GM19099 (cell line): ENCODE measurements around the gene FAT4.

Experiments used
- POLR2A ChIP-seq: IDR thresholded peaks from 3 replicates; pipeline ENCODE4 v1.6.1; 2011; ENCODE audit warnings: low read depth; ENCODE audit not compliant: insufficient read length; ENCODE audit errors: extremely low read depth

Gene FAT4

GRCh38 chr4:125313989-125314667, 627 bp upstream of the FAT4 start:
- no peak for TF ChIP-seq POLR2A

DNA sequence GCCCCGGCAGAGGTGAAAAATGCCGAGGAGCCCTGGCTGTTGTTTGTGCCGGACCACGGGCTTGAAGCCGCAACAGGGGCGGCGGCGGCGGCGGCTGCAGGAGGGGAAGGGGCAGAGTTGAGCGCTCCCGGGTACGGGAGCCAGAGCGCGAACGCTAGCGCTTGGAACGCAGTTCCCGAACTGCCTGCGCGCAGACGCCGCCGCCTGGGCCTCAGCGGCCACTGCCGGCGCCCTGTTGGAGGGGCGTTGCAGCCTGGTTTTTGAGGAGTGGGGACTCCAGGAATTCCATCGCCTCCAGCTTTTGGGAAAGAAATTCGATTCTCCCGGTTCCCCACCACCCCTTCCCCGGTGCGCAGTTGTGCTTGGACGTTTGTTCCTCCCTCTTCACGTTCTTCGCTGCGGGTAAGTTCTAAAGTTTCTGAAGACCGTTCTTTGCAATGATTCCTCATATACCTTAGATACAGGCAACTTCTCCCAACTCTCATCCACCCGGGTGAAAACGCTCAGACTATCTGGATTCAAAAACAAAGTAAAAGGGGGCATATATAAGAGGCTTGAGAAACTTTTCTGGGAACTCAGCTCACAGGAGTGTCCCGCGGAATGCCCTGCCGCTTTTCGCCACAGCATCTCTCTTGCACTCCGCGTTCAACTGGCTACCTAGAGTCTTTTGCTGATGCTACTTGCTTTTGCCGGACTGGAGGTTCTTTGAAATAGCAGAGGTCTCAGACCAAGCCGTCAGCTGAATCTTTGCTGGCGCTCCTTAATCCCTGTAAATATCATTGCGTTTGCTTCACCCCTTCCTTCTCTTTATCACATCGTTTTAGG, 1.0 kb downstream of the FAT4 start:
- TF ChIP-seq POLR2A = no peak

DNA sequence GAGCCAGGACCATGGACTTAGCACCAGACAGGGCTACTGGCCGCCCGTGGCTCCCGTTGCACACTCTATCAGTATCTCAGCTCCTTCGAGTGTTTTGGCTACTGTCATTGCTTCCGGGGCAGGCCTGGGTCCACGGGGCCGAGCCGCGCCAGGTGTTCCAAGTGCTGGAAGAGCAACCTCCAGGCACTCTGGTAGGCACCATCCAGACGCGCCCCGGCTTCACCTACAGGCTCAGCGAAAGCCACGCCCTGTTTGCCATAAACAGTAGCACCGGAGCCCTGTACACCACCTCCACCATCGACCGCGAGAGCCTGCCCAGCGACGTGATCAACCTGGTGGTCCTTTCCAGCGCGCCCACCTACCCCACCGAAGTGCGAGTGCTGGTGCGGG, 1.6 kb downstream of the FAT4 start:
- TF ChIP-seq POLR2A = no peak

- no peak for TF ChIP-seq POLR2A
Measured at GRCh38 chr4:125316791-125317524, 2.2 kb downstream of the FAT4 start.

GRCh38 chr4:125317525-125317877, 2.7 kb downstream of the FAT4 start:
- TF ChIP-seq POLR2A = no peak

DNA sequence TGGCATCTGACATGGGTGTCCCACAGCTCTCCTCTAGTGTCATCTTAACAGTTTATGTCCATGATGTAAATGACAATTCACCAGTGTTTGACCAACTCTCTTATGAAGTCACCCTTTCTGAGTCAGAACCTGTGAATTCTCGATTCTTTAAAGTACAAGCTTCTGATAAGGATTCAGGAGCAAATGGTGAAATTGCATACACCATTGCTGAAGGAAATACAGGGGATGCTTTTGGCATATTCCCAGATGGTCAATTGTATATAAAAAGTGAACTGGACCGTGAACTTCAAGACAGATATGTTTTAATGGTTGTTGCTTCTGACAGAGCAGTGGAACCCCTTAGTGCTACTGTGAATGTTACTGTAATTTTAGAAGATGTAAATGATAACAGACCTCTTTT, 4.6 kb downstream of the FAT4 start:
- TF ChIP-seq POLR2A = no peak

GRCh38 chr4:125321709-125322365, 7.1 kb downstream of the FAT4 start:
- no peak for TF ChIP-seq POLR2A

DNA sequence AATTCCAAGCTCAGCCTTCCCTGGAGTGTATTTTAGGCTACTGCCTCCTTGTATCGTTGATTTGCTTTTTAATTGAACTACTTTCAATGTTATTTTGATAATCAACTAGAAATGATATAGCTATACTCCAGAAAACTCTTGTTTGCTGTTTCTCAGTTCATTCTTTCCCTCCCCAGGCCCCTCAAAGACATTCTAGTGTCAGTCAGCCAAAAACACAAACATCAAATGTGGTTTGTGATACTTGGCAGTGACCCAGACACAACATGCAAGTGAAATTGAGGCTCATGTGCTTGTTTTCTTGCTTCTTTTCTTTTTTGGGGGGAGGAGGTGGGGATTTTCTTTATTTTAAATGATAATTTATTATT, 7.6 kb downstream of the FAT4 start:
- no peak for TF ChIP-seq POLR2A

GRCh38 chr4:125323654-125324053, 8.9 kb downstream of the FAT4 start:
- no peak for TF ChIP-seq POLR2A

- TF ChIP-seq POLR2A = no peak
Measured at GRCh38 chr4:125325733-125326132, 11.0 kb downstream of the FAT4 start.

GRCh38 chr4:125331116-125331515, 16.4 kb downstream of the FAT4 start:
- no peak for TF ChIP-seq POLR2A

DNA sequence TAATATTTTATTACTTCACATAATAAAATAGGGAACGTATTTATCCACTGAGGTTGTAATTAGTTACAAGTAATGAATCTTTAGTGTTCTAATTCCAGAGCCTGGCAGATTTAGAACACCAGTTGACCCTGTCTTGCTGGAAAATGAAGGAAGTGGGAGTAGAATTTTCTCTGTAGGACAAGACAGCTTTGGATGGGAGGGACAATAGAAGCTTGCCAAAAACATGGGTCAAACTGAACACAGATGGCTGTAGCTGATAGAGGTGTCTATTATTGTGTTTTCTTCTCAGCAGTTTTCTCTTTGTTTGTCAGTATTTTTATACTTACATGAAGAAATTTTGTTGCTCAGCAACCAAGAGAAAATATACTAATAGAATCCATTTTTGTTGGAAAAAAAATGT, 20.2 kb downstream of the FAT4 start:
- TF ChIP-seq POLR2A = no peak

DNA sequence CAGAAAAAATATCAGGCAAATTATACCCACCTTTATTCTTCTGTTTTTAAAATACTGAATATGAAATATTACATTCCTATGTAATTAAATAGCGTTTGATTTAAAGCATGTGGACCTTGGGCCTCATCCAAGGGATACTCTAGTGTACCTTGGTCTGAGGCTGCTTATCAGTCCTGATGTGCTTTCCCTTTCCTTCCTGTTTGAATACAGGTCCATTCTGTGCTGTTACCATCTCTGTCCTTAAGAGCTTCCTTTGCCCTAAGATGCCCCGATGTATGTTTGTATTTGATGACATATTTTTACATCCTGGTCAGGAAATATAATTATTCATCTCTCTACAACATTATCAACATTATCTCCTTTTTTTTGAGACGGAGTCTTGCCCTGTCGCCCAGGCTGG, 24.1 kb downstream of the FAT4 start:
- TF ChIP-seq POLR2A = no peak

DNA sequence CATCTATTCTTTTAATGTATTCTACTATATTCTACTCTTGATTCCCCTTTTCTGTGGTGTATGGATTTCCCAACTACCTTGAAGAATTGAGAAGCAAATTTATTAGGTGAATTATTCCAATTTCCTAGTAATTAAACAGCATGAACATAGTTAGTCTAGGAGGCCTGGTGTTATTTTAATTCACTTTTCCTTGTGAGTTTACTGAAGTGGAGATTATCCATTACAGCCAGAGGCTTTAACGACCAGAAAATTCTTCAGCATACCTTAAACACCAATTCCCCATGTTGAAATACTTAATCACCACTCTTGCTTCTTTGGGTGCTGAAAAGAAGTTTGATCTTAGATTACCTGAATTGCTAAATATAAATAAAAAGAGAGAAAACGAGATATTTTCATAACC, 29.4 kb downstream of the FAT4 start:
- no peak for TF ChIP-seq POLR2A

DNA sequence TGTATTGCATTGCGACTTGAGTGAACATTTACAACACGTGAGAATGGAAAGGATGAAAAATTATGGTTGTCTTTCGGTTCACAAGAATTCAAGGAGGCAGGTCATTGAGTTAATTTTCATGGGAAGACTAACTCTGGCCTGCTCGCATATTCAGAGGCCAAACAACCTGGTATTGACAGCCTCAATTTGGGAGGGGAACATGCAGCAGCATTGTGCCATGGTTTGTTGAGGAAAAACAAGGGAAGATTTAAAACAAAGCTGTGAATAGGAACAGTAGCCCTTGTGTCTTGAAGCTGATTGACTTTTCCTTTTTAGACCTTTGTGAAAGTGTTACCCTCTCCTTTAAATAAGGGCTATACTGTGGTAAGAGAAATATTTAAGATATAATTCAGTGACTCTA, 31.9 kb downstream of the FAT4 start:
- TF ChIP-seq POLR2A = no peak
